ENCODE data around the gene B3GAT2. TPM values are rescaled to one million over a fixed set of nuclear protein-coding genes. Genes with fewer than 3 reads are reported as not detected.

The B3GAT2 gene
- polyA plus RNA-seq, 2 of the 4 experiments (the other 2 are of a cell fraction), result 0.05 to 0.10 TPM

- no peak for DNase-seq (ENCODE audit: low read depth in 1 of 2, low spot score in 1 of 2)
- Histone ChIP-seq H3K4me3 (no peak overlapping the region), H3K27ac (no peak overlapping the region), H3K4me1 (no peaks in the 10 kb centered on the region), H3K4me2 (no peak overlapping the region), H3K9me3 (no peaks in the 10 kb centered on the region)
- TF ChIP-seq PBX3 (IDR thresholded peaks at IDR 0.05) (no peak), HDAC2 (IDR thresholded peaks at IDR 0.05) (no peak)
- CTCF ChIA-PET, result no interaction called here
- POLR2A ChIA-PET, result no interaction called here
- ATAC-seq, result no peak
- FAIRE-seq, result no peak
- WGBS (ENCODE audit: missing lambda C conversion rate), result 94% methylated on average over 2 of the region's 2 CpGs
Measured at GRCh38 chr6:70838907-70839285, 118.0 kb downstream of the B3GAT2 start.

GRCh38 chr6:70834520-70834919 is 122.3 kb downstream of the B3GAT2 start:
- CTCF ChIA-PET, result no interaction called here
- H3K9me3 ChIP-seq, result no peaks in the 10 kb centered on the region
- no peak overlapping the region for H3K4me3 ChIP-seq
- H3K4me1 ChIP-seq, result no peaks in the 10 kb centered on the region
- 75% methylated on average over 2 of the region's 2 CpGs for WGBS (ENCODE audit: missing lambda C conversion rate)
- POLR2A ChIA-PET, result no interaction called here
- H3K4me2 ChIP-seq, result no peak overlapping the region
- TF ChIP-seq TP53 (CRISPR knock-in tag; IDR thresholded peaks at IDR 0.05), result no peak
- no peak for TF ChIP-seq HOXB13 (CRISPR knock-in tag; IDR thresholded peaks at IDR 0.05; ENCODE audit: low read depth)
- TF ChIP-seq CEBPB (IDR thresholded peaks at IDR 0.05), result no peak
- no peak for TF ChIP-seq TFCP2L1 (CRISPR knock-in tag; IDR thresholded peaks at IDR 0.05)
- TF ChIP-seq CHD2 (IDR thresholded peaks at IDR 0.05; ENCODE audit: low read length, partially characterized antibody), result no peak
- TF ChIP-seq JUNB (IDR thresholded peaks at IDR 0.05), result no peak
- TF ChIP-seq FOXS1 (CRISPR knock-in tag; IDR thresholded peaks at IDR 0.05), result no peak
- TF ChIP-seq RARB (CRISPR knock-in tag; IDR thresholded peaks at IDR 0.05), result no peak
- TF ChIP-seq HEYL (CRISPR knock-in tag; IDR thresholded peaks at IDR 0.05), result no peak
- TF ChIP-seq HOXB5 (CRISPR knock-in tag; IDR thresholded peaks at IDR 0.05), result no peak
- TF ChIP-seq ZFP36 (IDR thresholded peaks at IDR 0.05; ENCODE audit: borderline replicate concordance, partially characterized antibody), result no peak
- no peak for TF ChIP-seq BCL3 (IDR thresholded peaks at IDR 0.05)
- no peak for TF ChIP-seq RAD21 (conservative IDR thresholded peaks at IDR 0.05 in 1 of 2, IDR thresholded peaks at IDR 0.05 in 1 of 2)
- TF ChIP-seq CBX8 (IDR thresholded peaks at IDR 0.05), result no peak
- no peak for TF ChIP-seq KDM1A (IDR thresholded peaks at IDR 0.05; ENCODE audit: low read depth)
- no peak for TF ChIP-seq NPAS2 (CRISPR knock-in tag; IDR thresholded peaks at IDR 0.05; ENCODE audit: borderline replicate concordance)
- no peak for TF ChIP-seq MYC (IDR thresholded peaks at IDR 0.05; ENCODE audit: borderline replicate concordance, low read length)
- TF ChIP-seq USF2 (IDR thresholded peaks at IDR 0.05), result no peak
- no peak for TF ChIP-seq GATA3 (IDR thresholded peaks at IDR 0.05; ENCODE audit: borderline replicate concordance)
- no peak for DNase-seq (ENCODE audit: low read depth in 1 of 2, low spot score in 1 of 2)
- ATAC-seq, result no peak
- no peak overlapping the region for H3K27ac ChIP-seq
- FAIRE-seq, result no peak

- FAIRE-seq, result no peak
- Histone ChIP-seq H3K4me2 (no peak overlapping the region), H3K4me3 (no peak overlapping the region), H3K9me3 (no peaks in the 10 kb centered on the region), H3K4me1 (no peaks in the 10 kb centered on the region), H3K27ac (no peak overlapping the region)
- CTCF ChIA-PET, result no interaction called here
- no peak for DNase-seq (ENCODE audit: low read depth in 1 of 2, low spot score in 1 of 2)
- TF ChIP-seq NPAS2 (CRISPR knock-in tag; IDR thresholded peaks at IDR 0.05; ENCODE audit: borderline replicate concordance) (no peak), MAZ (IDR thresholded peaks at IDR 0.05; ENCODE audit: borderline replicate concordance, low read depth, low read length) (no peak), HES2 (IDR thresholded peaks at IDR 0.05) (no peak)
- POLR2A ChIA-PET, result no interaction called here
- WGBS (ENCODE audit: missing lambda C conversion rate), result 98% methylated on average over 3 of the region's 3 CpGs
- ATAC-seq, result no peak
Measured at GRCh38 chr6:70831427-70831826, 125.4 kb downstream of the B3GAT2 start.
